GM12891 (cell line): Measurements from ENCODE around the gene BAZ1A.

ENCODE experiments used
- DNase-seq: peaks from one replicate; pipeline ENCODE4 v3.0.0; 2011; ENCODE audit warnings: low spot score; ENCODE audit not compliant: insufficient read length
- FAIRE-seq: peaks from 2 replicates; lab custom pipeline; 2011; peaks lifted over from hg19 to GRCh38; lab: Jason Lieb, UNC
- PAX5 ChIP-seq: IDR thresholded peaks from 2 replicates; pipeline ENCODE4 v1.6.1; 2011; ENCODE audit warnings: low read length, moderate library complexity, mild to moderate bottlenecking; ENCODE audit not compliant: insufficient read depth, severe bottlenecking
- POLR2A ChIP-seq: IDR thresholded peaks from 2 replicates; pipeline ENCODE4 v1.6.1; 2011; ENCODE audit warnings: low read depth, low read length, control low read depth
- POLR2AphosphoS5 ChIP-seq: IDR thresholded peaks from 2 replicates; pipeline ENCODE4 v1.6.1; 2011; ENCODE audit warnings: low read depth, low read length, control low read depth
- POU2F2 ChIP-seq: IDR thresholded peaks from 2 replicates; pipeline ENCODE4 v1.6.1; 2011; ENCODE audit warnings: low read depth, mild to moderate bottlenecking, control low read depth, low read length, moderate library complexity
- SPI1 ChIP-seq: IDR thresholded peaks from 2 replicates; pipeline ENCODE4 v1.6.1; 2011; ENCODE audit warnings: low read depth, low read length, control low read depth
- TAF1 ChIP-seq: IDR thresholded peaks from 2 replicates; pipeline ENCODE4 v1.6.1; 2011; ENCODE audit warnings: low read depth, low read length, control low read depth

The BAZ1A gene

GRCh38 chr14:34770901-34771300 lies 104.3 kb downstream of the BAZ1A start:
- FAIRE-seq (no peak), DNase-seq (no peak)
- TF ChIP-seq PAX5 (no peak), POLR2A (no peak), SPI1 (no peak), POLR2AphosphoS5 (no peak), POU2F2 (no peak)

- FAIRE-seq, result no peak
- TF ChIP-seq POLR2AphosphoS5 (no peak), TAF1 (no peak), POU2F2 (no peak), SPI1 (no peak), POLR2A (no peak), PAX5 (no peak)
- DNase-seq, result no peak
Measured at GRCh38 chr14:34766606-34767005, 108.6 kb downstream of the BAZ1A start.

- TF ChIP-seq TAF1 (no peak), PAX5 (no peak), POU2F2 (no peak), POLR2A (no peak), POLR2AphosphoS5 (no peak), SPI1 (no peak)
- no peak for DNase-seq
Measured at GRCh38 chr14:34766060-34766459, 109.1 kb downstream of the BAZ1A start.

GRCh38 chr14:34755215-34755614 lies 119.9 kb downstream of the BAZ1A start:
- DNase-seq, result no peak
- FAIRE-seq, result no peak
- TF ChIP-seq POLR2AphosphoS5, result no peak
- TF ChIP-seq TAF1, result no peak
- TF ChIP-seq POLR2A, result no peak
- TF ChIP-seq POU2F2, result no peak

More at GRCh38 chr14:34766060-34766459, 109.1 kb downstream of the BAZ1A start:
- FAIRE-seq, result no peak

GRCh38 chr14:34754687-34755086 lies 120.5 kb downstream of the BAZ1A start:
- DNase-seq (no peak), FAIRE-seq (no peak)
- TF ChIP-seq POU2F2 (no peak), TAF1 (no peak)

GRCh38 chr14:34750670-34751069 lies 124.5 kb downstream of the BAZ1A start:
- TF ChIP-seq TAF1 (no peak), POLR2AphosphoS5 (no peak), SPI1 (no peak), POLR2A (no peak), POU2F2 (no peak), PAX5 (no peak)
- DNase-seq, result no peak
- FAIRE-seq, result no peak

GRCh38 chr14:34750233-34750632 lies 124.9 kb downstream of the BAZ1A start:
- DNase-seq (no peak), FAIRE-seq (no peak)
- no peak for TF ChIP-seq SPI1
- TF ChIP-seq POU2F2, result no peak
- TF ChIP-seq TAF1, result no peak
- no peak for TF ChIP-seq POLR2AphosphoS5
- no peak for TF ChIP-seq POLR2A
- no peak for TF ChIP-seq PAX5

- DNase-seq (no peak), FAIRE-seq (no peak)
- no peak for TF ChIP-seq SPI1
- no peak for TF ChIP-seq POLR2A
- no peak for TF ChIP-seq POU2F2
- no peak for TF ChIP-seq POLR2AphosphoS5
- no peak for TF ChIP-seq PAX5
- TF ChIP-seq TAF1, result no peak
Measured at GRCh38 chr14:34749408-34749807, 125.8 kb downstream of the BAZ1A start.

- FAIRE-seq, result no peak
Measured at GRCh38 chr14:34742270-34743115, 132.7 kb downstream of the BAZ1A start.

More at GRCh38 chr14:34742270-34743115, 132.7 kb downstream of the BAZ1A start:
- no peak for DNase-seq
- TF ChIP-seq POU2F2 (no peak), TAF1 (no peak), POLR2AphosphoS5 (no peak), POLR2A (no peak), SPI1 (no peak), PAX5 (no peak)
